ENCODE data around the gene ZNF831.

- no peak for TF ChIP-seq POLR2A (IDR thresholded peaks at IDR 0.05; ENCODE audit: low read depth, low read length)
- no peak for TF ChIP-seq POLR2AphosphoS5 (IDR thresholded peaks at IDR 0.05; ENCODE audit: low read depth, low read length)
These were observed 14.7 kb upstream of the ZNF831 start for GRCh38 chr20:59148701-59149493.

Measured in GM12891 (cell line).